Central memory CD8-positive, alpha-beta T cell (primary cell): ENCODE data around the gene ZFAND2B.
A peak's percentile ranks its signal among the peaks of the same experiment; 100 is the strongest.

ENCODE experiments used
- ATAC-seq: fragments of 150-1000 bp; cut with Tn5 transposase; replicated peaks from 2 replicates; pipeline ENCODE4 v1.10.0; 2022; ENCODE audit warnings: mild to moderate bottlenecking, moderate FRiP score, moderate number of reproducible peaks; ENCODE audit not compliant: poor library complexity, severe bottlenecking; ENCODE audit errors: extremely low read depth
- DNase-seq, 2 donors: peaks; one replicate each; pipeline ENCODE4 v3.0.0; 2021; ENCODE audit warnings: low spot score in 2 of 2
- H3K27ac Mint-ChIP-seq: one replicate; pipeline ENCODE4 v1.8.0; 2022; ENCODE audit warnings: low read depth, mild to moderate bottlenecking, moderate library complexity, mixed read lengths
- H3K27me3 Mint-ChIP-seq: one replicate; pipeline ENCODE4 v1.8.0; 2022; ENCODE audit warnings: mixed read lengths
- H3K36me3 Mint-ChIP-seq: one replicate; pipeline ENCODE4 v1.8.0; 2022; ENCODE audit warnings: mild to moderate bottlenecking, moderate library complexity, mixed read lengths; ENCODE audit not compliant: insufficient read depth
- H3K4me1 Mint-ChIP-seq: one replicate; pipeline ENCODE4 v1.8.0; 2022; ENCODE audit warnings: mixed read lengths
- H3K4me3 Mint-ChIP-seq: one replicate; pipeline ENCODE4 v1.8.0; 2022; ENCODE audit warnings: mild to moderate bottlenecking, moderate library complexity, mixed read lengths
- H3K9me3 Mint-ChIP-seq: one replicate; pipeline ENCODE4 v1.8.0; 2022; ENCODE audit warnings: mixed read lengths

Gene ZFAND2B, protein sequence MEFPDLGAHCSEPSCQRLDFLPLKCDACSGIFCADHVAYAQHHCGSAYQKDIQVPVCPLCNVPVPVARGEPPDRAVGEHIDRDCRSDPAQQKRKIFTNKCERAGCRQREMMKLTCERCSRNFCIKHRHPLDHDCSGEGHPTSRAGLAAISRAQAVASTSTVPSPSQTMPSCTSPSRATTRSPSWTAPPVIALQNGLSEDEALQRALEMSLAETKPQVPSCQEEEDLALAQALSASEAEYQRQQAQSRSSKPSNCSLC

GRCh38 chr2:219206328-219207133, at the start of gene ZFAND2B:
Gene ZFAND2B, plus strand, starts transcription at chr2:219206782. Its CDS starts 206 bp downstream, at chr2:219206988.
- peak; percentile 92 for DNase-seq
- peak within 1 kb of the TSS; percentile 86 for H3K4me3 Mint-ChIP-seq
- ATAC-seq = peak; percentile 97
- H3K9me3 Mint-ChIP-seq = no peaks in the 10 kb centered on the region
- H3K27me3 Mint-ChIP-seq = no peaks in the 10 kb centered on the region
- peak within 1 kb of the TSS; percentile 92 for H3K27ac Mint-ChIP-seq
- peaks cover 35% of the 10 kb centered on the region for H3K4me1 Mint-ChIP-seq
- peaks cover 23% of the 10 kb centered on the region for H3K36me3 Mint-ChIP-seq

DNA sequence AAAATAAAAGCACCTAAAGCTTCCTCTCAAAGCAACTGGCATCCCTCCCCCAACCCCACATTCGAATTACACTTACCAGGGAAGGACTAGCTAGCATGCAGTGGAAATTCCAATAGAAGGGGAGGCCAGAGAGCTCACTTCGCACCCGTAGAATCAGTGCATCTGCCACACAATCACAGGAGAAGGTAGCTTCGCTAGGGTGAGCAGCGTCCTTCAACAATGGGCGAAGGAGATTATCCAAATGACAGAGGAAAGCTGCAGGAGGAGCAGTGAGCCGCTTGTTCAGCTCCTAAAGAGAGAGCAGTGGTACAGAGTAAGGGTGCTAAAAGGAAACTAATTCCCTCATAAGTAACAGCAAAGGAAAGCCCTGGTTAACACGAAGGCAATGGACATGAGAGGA, 49.2 kb upstream of the ZFAND2B start:
- H3K27me3 Mint-ChIP-seq = no peaks in the 10 kb centered on the region
- H3K36me3 Mint-ChIP-seq = peaks cover 33% of the 10 kb centered on the region
- H3K4me3 Mint-ChIP-seq = no peak overlapping the region
- no peak overlapping the region for H3K27ac Mint-ChIP-seq
- peaks cover 18% of the 10 kb centered on the region for H3K4me1 Mint-ChIP-seq
- H3K9me3 Mint-ChIP-seq = no peaks in the 10 kb centered on the region
- DNase-seq (no peak), ATAC-seq (no peak)

- Mint-ChIP-seq H3K27ac (no peak overlapping the region), H3K36me3 (peaks cover 33% of the 10 kb centered on the region), H3K4me3 (no peak overlapping the region), H3K4me1 (peaks cover 18% of the 10 kb centered on the region), H3K9me3 (no peaks in the 10 kb centered on the region), H3K27me3 (no peaks in the 10 kb centered on the region)
- no peak for DNase-seq
- no peak for ATAC-seq
Observed at GRCh38 chr2:219158025-219158424, 48.6 kb upstream of the ZFAND2B start.

GRCh38 chr2:219158586-219158985, 48.0 kb upstream of the ZFAND2B start:
- Mint-ChIP-seq H3K27ac (no peak overlapping the region), H3K4me3 (no peak overlapping the region), H3K9me3 (no peaks in the 10 kb centered on the region), H3K27me3 (no peaks in the 10 kb centered on the region), H3K4me1 (peaks cover 18% of the 10 kb centered on the region), H3K36me3 (peaks cover 31% of the 10 kb centered on the region)
- ATAC-seq = no peak
- DNase-seq = no peak

DNA sequence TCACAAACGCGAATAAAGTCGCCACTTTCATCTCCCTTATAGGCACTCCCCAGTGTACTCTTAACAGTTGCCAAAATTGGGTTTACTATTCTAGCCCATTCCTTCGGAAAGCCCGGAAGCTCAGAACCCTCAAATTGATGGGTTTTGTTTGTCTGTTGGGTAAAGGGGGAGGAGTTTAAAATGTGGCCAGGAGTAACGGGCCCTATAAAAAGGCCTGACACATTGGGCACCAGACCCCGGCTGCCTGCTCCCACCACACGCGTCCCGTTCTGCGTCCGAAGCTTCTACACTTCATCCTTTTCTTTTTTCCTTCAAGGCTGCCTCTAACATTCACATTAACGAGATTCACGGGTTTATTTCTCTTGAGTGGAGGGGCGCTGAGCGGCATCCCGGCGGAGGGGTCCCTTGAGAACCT, 46.8 kb upstream of the ZFAND2B start:
- H3K4me3 Mint-ChIP-seq = peak overlapping the region; percentile 88
- H3K27ac Mint-ChIP-seq = peak overlapping the region; percentile 90
- no peaks in the 10 kb centered on the region for H3K9me3 Mint-ChIP-seq
- DNase-seq = no peak
- H3K4me1 Mint-ChIP-seq = peaks cover 18% of the 10 kb centered on the region
- H3K36me3 Mint-ChIP-seq = peaks cover 31% of the 10 kb centered on the region
- no peaks in the 10 kb centered on the region for H3K27me3 Mint-ChIP-seq
- no peak for ATAC-seq

DNA sequence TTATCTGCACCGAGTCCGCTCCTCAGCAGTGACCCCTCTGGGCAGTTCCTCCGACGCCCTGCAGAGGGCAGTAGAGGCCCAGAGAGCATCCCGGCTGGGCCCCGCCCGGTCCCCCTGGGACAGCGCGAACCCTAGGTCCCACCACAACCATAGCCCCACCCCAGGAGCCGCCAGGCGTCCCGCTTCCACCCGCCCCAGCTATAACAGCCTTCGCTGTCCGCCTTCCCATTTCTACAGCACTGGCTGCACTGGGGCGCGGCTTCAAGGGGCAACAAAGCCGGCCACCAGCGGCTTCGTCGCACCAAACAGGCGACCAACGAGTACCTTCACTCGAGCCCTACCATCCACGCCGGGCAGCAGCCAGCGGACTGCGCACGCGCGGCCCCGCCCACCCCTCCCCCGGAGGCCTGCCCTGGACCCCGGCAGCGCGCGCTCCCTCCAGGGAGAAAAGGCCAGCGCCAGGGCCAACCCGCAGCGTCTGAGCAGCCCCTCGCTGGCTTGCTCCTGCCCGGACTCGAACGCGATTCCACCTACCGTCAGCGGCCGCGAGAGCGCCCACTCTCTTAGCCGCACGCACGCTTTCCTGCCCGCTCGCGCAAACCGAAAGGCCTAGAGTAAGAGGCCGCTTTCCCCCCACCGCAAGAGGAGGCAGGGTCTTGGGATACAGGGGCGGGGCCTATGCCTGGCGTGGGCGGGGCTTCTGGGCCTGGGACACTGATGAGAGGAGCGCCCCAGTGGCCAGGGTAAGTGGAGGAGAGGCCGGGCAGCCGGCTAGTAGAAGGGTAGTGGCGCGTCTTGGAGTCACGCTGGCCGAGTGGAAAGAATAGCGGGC, 46.2 kb upstream of the ZFAND2B start, which contains the start of gene NHEJ1:
Gene NHEJ1 (minus strand): TSS at position 630 of the 832 bp plus-strand sequence. CDS start 2,453 bp downstream, outside the sequence.
- no peaks in the 10 kb centered on the region for H3K9me3 Mint-ChIP-seq
- ATAC-seq = peak; percentile 92
- H3K27ac Mint-ChIP-seq = peak within 1 kb of the TSS; percentile 90
- peak within 1 kb of the TSS; percentile 88 for H3K4me3 Mint-ChIP-seq
- peaks cover 18% of the 10 kb centered on the region for H3K4me1 Mint-ChIP-seq
- DNase-seq = peak; percentile 89 to 93
- H3K27me3 Mint-ChIP-seq = no peaks in the 10 kb centered on the region
- peaks cover 29% of the 10 kb centered on the region for H3K36me3 Mint-ChIP-seq

DNA sequence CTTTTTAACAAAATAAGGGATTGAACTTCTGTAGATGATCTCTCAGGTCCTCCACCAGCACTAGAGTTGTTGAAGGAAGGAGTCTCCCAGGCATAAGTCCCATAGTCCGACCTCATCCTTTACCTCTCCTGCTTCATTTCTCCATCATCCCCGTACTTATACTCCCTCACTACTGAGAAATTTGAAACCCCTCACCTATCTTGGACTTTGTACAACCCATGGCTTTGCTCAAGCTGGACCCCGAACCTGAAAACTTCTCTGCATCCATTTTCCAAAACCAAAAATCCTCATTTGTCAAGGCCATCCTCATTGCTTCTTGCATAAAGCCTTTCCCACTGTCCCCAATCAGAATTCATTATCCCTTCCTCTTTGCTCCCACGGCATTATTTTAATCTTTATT, 45.5 kb upstream of the ZFAND2B start:
- Mint-ChIP-seq H3K4me1 (peaks cover 18% of the 10 kb centered on the region), H3K36me3 (peaks cover 27% of the 10 kb centered on the region), H3K27ac (peak overlapping the region; percentile 90), H3K27me3 (no peaks in the 10 kb centered on the region), H3K9me3 (no peaks in the 10 kb centered on the region), H3K4me3 (peak overlapping the region; percentile 88)
- ATAC-seq (no peak), DNase-seq (no peak)

GRCh38 chr2:219163156-219163555, 43.4 kb upstream of the ZFAND2B start:
- no peak overlapping the region for H3K4me3 Mint-ChIP-seq
- ATAC-seq = no peak
- H3K27ac Mint-ChIP-seq = no peak overlapping the region

GRCh38 chr2:219165058-219165911, 41.3 kb upstream of the ZFAND2B start:
- ATAC-seq (no peak), DNase-seq (no peak)
- no peak overlapping the region for H3K27ac Mint-ChIP-seq
- H3K4me1 Mint-ChIP-seq = peaks cover 11% of the 10 kb centered on the region
- no peaks in the 10 kb centered on the region for H3K27me3 Mint-ChIP-seq
- H3K9me3 Mint-ChIP-seq = no peaks in the 10 kb centered on the region
- H3K4me3 Mint-ChIP-seq = no peak overlapping the region
- peaks cover 12% of the 10 kb centered on the region for H3K36me3 Mint-ChIP-seq

More at GRCh38 chr2:219163156-219163555, 43.4 kb upstream of the ZFAND2B start:
- no peak for DNase-seq
- peaks cover 18% of the 10 kb centered on the region for H3K4me1 Mint-ChIP-seq
- H3K27me3 Mint-ChIP-seq = no peaks in the 10 kb centered on the region
- H3K36me3 Mint-ChIP-seq = peaks cover 18% of the 10 kb centered on the region
- H3K9me3 Mint-ChIP-seq = no peaks in the 10 kb centered on the region

DNA sequence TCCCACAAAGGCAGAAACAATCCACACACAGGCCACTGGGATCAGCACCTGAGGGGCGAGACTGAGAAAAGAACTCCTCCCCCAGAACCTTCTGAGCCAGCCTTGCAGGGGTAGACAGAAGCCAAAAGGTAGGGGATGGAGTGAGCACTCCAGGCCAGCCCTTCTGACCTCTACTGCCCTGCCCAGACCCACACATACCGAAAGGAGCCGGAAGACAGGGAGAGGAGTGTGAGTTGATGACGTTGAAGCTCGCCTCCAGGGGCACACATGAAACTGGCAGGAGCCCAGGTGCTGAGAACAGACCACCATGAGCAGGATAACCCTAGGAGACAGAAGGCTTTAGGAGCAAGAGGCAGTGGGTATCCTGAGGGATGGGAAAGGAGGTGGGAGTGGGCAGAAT, 38.6 kb upstream of the ZFAND2B start:
- ATAC-seq (no peak), DNase-seq (no peak)
- Mint-ChIP-seq H3K9me3 (no peaks in the 10 kb centered on the region), H3K4me3 (no peak overlapping the region), H3K36me3 (peaks cover 13% of the 10 kb centered on the region), H3K27ac (peak overlapping the region; percentile 65), H3K4me1 (peaks cover 15% of the 10 kb centered on the region), H3K27me3 (no peaks in the 10 kb centered on the region)

DNA sequence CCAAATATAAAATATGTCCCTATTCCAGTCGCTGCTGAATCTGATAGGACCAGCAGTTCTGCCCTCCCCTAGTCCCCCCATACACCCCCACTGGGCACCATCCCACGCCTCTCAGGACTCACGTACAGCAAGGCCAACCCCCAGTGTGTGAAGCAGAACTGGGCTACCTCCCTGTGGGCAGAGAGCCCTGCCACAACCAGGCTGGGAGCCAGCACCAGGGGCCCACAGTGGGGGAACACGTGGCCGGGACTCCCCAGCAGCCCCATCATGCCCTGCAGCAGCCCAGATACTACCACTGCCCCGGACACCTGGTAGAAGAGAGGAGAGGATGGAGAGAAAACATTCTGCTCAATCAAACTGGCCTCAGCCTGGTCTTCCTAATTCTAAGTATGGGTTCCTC, 38.1 kb upstream of the ZFAND2B start:
- Mint-ChIP-seq H3K36me3 (peaks cover 13% of the 10 kb centered on the region), H3K4me1 (peaks cover 18% of the 10 kb centered on the region), H3K27me3 (no peaks in the 10 kb centered on the region), H3K27ac (no peak overlapping the region), H3K9me3 (no peaks in the 10 kb centered on the region), H3K4me3 (no peak overlapping the region)
- ATAC-seq (no peak), DNase-seq (no peak)
